Right atrium auricular region (tissue), 2 donors: ENCODE results near the gene KCNK17. TPM values are rescaled to one million over a fixed set of nuclear protein-coding genes. Genes with fewer than 3 reads are reported as not detected.

Experiments
- DNase-seq: peaks from one replicate; pipeline ENCODE4 v3.0.0-alpha.2; 2019; ENCODE audit warnings: low spot score
- H3K27ac ChIP-seq, 2 donors: fragments of 200-600 bp; sonication (generic); 1 replicate in 1 of 2; 2 replicates in 1 of 2; pipeline ENCODE4 v1.5.1; 2016 to 2019
- H3K27me3 ChIP-seq, 2 donors: fragments of 200-600 bp; sonication (generic); one replicate each; pipeline versions ENCODE4 v1.5.1 to v1.6.0; 2017 to 2019
- H3K36me3 ChIP-seq: fragments of 200-600 bp; sonication (generic); one replicate; pipeline ENCODE4 v1.5.1; 2016
- H3K4me1 ChIP-seq, 2 donors: fragments of 200-600 bp; sonication (generic); one replicate each; pipeline versions ENCODE4 v1.5.1 to v1.6.0; 2017 to 2019
- H3K4me3 ChIP-seq, 2 donors: fragments of 200-600 bp; sonication (generic); 1 replicate in 1 of 2; 2 replicates in 1 of 2; pipeline ENCODE4 v1.5.1; 2017 to 2019; ENCODE audit warnings: mild to moderate bottlenecking in 1 of 2, moderate library complexity in 1 of 2
- H3K9me3 ChIP-seq, 2 donors: fragments of 200-600 bp; sonication (generic); one replicate each; pipeline ENCODE4 v1.5.1; 2019
- total RNA-seq, 2 donors: library from RNA; depleted of rRNA; stranded (reverse); fragments of >200 nt; gene quantifications; one replicate each; pipeline ENCODE4 v1.1.0, GENCODE V29; 2016
- TF ChIP-seq, protein P1 (sequence below), 2 donors: fragments of 200-600 bp; sonication (generic); IDR thresholded peaks; one replicate each; pipeline ENCODE4 v1.5.1; 2019; ENCODE audit warnings: antibody characterized with exemption in 2 of 2

KCNK17 gene
- total RNA-seq, 2 donors from 2014 or later: 0.98 to 1.3 TPM

DNA sequence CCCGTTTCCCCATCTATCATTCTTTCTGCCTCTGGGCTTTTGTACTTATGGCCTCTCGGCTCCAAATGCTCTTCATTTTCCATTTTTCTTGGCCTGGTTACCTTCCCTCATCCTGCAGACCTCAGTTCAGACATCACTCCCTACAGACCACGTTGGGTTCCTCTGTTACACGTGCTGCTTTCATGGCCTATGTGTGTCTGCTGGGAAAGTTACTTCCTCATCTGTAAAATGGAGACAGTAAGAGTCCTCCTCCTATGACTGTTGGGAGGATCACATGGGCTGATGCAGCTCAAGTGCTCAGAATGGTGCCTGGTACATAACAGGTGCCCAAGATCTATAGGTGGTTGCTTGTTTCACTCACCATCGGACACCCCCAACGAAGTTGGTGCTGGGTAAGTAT is 13.5 kb downstream of the KCNK17 start:
- H3K4me1 ChIP-seq: peaks cover 0 to 27% of the 10 kb centered on the region in 2 donors
- H3K9me3 ChIP-seq: no peaks in the 10 kb centered on the region
- no peaks in the 10 kb centered on the region for H3K36me3 ChIP-seq
- TF ChIP-seq, protein P1, sequence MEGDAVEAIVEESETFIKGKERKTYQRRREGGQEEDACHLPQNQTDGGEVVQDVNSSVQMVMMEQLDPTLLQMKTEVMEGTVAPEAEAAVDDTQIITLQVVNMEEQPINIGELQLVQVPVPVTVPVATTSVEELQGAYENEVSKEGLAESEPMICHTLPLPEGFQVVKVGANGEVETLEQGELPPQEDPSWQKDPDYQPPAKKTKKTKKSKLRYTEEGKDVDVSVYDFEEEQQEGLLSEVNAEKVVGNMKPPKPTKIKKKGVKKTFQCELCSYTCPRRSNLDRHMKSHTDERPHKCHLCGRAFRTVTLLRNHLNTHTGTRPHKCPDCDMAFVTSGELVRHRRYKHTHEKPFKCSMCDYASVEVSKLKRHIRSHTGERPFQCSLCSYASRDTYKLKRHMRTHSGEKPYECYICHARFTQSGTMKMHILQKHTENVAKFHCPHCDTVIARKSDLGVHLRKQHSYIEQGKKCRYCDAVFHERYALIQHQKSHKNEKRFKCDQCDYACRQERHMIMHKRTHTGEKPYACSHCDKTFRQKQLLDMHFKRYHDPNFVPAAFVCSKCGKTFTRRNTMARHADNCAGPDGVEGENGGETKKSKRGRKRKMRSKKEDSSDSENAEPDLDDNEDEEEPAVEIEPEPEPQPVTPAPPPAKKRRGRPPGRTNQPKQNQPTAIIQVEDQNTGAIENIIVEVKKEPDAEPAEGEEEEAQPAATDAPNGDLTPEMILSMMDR (IDR thresholded peaks at IDR 0.05): no peak
- H3K4me3 ChIP-seq: no peak overlapping the region
- no peak for DNase-seq
- H3K27ac ChIP-seq: no peak overlapping the region
- H3K27me3 ChIP-seq: no peaks in the 10 kb centered on the region

DNA sequence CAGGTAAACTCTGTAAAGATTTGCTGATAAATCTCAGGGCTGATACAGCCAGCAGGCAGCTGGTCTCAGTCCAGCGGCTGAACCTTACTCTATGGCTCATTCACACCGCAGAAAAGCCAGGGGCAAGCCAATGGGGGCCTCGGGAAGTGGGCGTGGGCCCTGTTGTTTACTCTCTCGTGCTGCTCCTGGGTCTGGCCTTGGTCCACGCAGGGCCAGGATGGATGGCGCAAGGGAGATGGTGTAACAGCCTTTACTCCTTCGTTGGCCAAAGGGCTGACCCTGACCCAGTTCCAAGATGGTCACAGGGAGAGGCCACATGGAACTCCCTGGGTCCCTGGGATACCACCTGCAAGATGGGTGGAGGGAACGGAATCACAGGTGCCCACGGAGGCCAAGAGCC is 16.2 kb downstream of the KCNK17 start:
- Histone ChIP-seq H3K27me3 (no peaks in the 10 kb centered on the region), H3K4me1 (peaks cover 0 to 31% of the 10 kb centered on the region in 2 donors), H3K27ac (no peak overlapping the region), H3K36me3 (no peaks in the 10 kb centered on the region), H3K9me3 (no peaks in the 10 kb centered on the region), H3K4me3 (no peak overlapping the region)
- TF ChIP-seq, protein P1 (IDR thresholded peaks at IDR 0.05): no peak
- DNase-seq: no peak

DNA sequence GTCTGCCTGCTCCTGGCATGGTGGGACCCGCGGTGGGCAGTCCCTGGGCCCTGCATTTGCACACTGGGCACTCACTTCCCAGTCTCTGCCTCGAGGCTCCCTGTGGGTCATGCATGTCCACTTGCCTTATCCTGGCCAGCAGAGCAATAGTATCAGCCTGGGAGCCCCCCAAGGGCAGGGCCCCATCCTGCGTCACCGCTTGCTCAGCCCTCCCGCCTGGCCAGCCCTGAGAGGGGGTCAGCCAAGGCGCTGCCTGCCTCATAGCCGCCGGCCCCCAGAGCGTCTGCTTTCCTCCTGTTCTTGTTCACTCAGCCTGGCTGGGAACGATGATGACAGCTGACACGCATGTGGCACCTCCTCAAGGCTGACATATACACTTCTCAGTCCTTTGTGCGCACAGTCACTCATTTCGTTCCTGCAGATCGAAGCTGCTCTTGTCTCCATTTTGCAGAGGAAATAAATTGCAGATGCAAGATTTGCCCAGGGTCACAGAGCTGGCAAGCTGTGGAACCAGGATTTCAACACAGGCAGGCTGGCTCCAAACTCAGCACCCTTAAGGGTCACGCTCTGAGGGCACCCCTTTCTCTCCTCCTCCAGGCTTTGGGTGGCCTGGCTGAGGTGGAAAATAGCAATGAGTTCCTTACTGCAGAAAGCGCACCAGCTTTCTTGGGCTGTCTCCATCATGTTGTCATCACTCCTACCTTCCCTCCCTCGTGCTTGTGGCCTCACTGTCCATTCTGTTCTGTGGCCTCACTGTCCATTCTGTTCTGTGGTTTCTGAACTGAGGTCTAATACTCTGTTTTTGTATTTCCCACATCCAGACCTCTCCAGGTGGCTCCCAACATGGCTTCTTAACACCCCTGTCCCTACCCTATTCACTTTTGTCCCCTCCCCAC is 17.2 kb downstream of the KCNK17 start:
- Histone ChIP-seq H3K36me3 (no peaks in the 10 kb centered on the region), H3K27ac (peak overlapping the region; percentile 12 to 40), H3K4me1 (peaks cover 0 to 25% of the 10 kb centered on the region in 2 donors), H3K9me3 (no peaks in the 10 kb centered on the region), H3K27me3 (no peaks in the 10 kb centered on the region), H3K4me3 (no peak overlapping the region)
- TF ChIP-seq, protein P1 (IDR thresholded peaks at IDR 0.05): no peak
- DNase-seq: peak; percentile 89

DNA sequence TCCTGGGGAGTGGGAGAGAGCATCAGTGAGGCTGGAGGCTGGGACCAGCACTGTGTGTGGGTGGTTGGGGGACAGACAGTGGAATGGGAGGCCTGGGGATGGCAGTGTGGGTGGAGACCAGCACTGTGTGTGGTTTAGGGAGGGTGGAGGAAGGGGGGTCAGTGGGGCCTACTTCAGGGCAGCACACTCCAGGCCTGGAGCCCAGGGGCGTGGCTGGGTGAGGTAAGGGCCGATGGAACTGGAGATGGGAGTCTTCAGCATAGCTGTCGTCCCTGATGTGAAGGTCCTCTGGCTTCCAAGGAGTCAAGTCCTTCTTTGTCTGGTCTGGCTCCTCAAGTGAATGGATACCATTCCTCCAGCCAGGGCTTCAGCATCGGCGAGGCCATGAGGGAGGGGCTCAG is 18.6 kb downstream of the KCNK17 start:
- Histone ChIP-seq H3K27me3 (no peaks in the 10 kb centered on the region), H3K9me3 (no peaks in the 10 kb centered on the region), H3K27ac (no peak overlapping the region), H3K4me3 (no peak overlapping the region), H3K36me3 (no peaks in the 10 kb centered on the region), H3K4me1 (peaks cover 0 to 25% of the 10 kb centered on the region in 2 donors)
- TF ChIP-seq, protein P1 (IDR thresholded peaks at IDR 0.05): no peak
- no peak for DNase-seq

GRCh38 chr6:39294899-39295298 is 19.3 kb downstream of the KCNK17 start:
- TF ChIP-seq, protein P1 (IDR thresholded peaks at IDR 0.05): no peak
- Histone ChIP-seq H3K27ac (no peak overlapping the region), H3K27me3 (no peaks in the 10 kb centered on the region), H3K4me3 (no peak overlapping the region), H3K9me3 (no peaks in the 10 kb centered on the region), H3K4me1 (peaks cover 0 to 25% of the 10 kb centered on the region in 2 donors), H3K36me3 (no peaks in the 10 kb centered on the region)
- DNase-seq: no peak
